Measurements from ENCODE around the gene MAST4.

MAST4 gene

GRCh38 chr5:67037171-67037570 lies 441.0 kb downstream of the MAST4 start:
- DNase-seq (ENCODE audit: low spot score), result no peak
- in situ Hi-C loops (cut with MboI; ENCODE audit: low sequenced_read_pairs, unreplicated experiment), result no loop called here
- TF ChIP-seq CTCF (IDR thresholded peaks at IDR 0.05; ENCODE audit: borderline replicate concordance, control extremely low read depth, extremely low read depth, insufficient read depth, missing control alignments), result no peak

GRCh38 chr5:67038817-67039603 lies 442.8 kb downstream of the MAST4 start:
- no peak for DNase-seq (ENCODE audit: low spot score)
- no peak for TF ChIP-seq CTCF (IDR thresholded peaks at IDR 0.05; ENCODE audit: borderline replicate concordance, control extremely low read depth, extremely low read depth, insufficient read depth, missing control alignments)
- in situ Hi-C loops (cut with MboI; ENCODE audit: low sequenced_read_pairs, unreplicated experiment), result no loop called here

GRCh38 chr5:67042176-67043003 lies 446.2 kb downstream of the MAST4 start:
- TF ChIP-seq CTCF (IDR thresholded peaks at IDR 0.05; ENCODE audit: borderline replicate concordance, control extremely low read depth, extremely low read depth, insufficient read depth, missing control alignments), result no peak
- DNase-seq (ENCODE audit: low spot score), result no peak
- in situ Hi-C loops (cut with MboI; ENCODE audit: low sequenced_read_pairs, unreplicated experiment), result no loop called here

GRCh38 chr5:67043796-67044511 lies 447.8 kb downstream of the MAST4 start:
- DNase-seq (ENCODE audit: low spot score), result no peak
- in situ Hi-C loops (cut with MboI; ENCODE audit: low sequenced_read_pairs, unreplicated experiment), result no loop called here
- TF ChIP-seq CTCF (IDR thresholded peaks at IDR 0.05; ENCODE audit: borderline replicate concordance, control extremely low read depth, extremely low read depth, insufficient read depth, missing control alignments), result no peak

GRCh38 chr5:67045816-67046740 lies 449.9 kb downstream of the MAST4 start:
- no peak for DNase-seq (ENCODE audit: low spot score)
- in situ Hi-C loops (cut with MboI; ENCODE audit: low sequenced_read_pairs, unreplicated experiment), result no loop called here
- no peak for TF ChIP-seq CTCF (IDR thresholded peaks at IDR 0.05; ENCODE audit: borderline replicate concordance, control extremely low read depth, extremely low read depth, insufficient read depth, missing control alignments)

Data from GM13976 (cell line).